Uterus (tissue), 4 donors: ENCODE measurements around the gene TP53I11. TPM values are rescaled to one million over a fixed set of nuclear protein-coding genes. Genes with fewer than 3 reads are reported as not detected.

ENCODE experiments used
- DNase-seq, 2 donors: peaks; one replicate each; pipeline ENCODE4 v3.0.0-alpha.2; 2019 to 2020
- H3K27ac ChIP-seq, 2 donors: fragments of 200-600 bp; sonication (generic); 1 replicate in 1 of 2; 2 replicates in 1 of 2; pipeline ENCODE4 v1.5.1; 2016 to 2018
- H3K27me3 ChIP-seq, 2 donors: fragments of 200-600 bp; sonication (generic); one replicate each; pipeline ENCODE4 v1.5.1; 2018 to 2019; ENCODE audit warnings: control low read depth in 1 of 2
- H3K36me3 ChIP-seq, 2 donors: fragments of 200-600 bp; sonication (generic); one replicate each; pipeline ENCODE4 v1.5.1; 2019; ENCODE audit warnings: control low read depth in 1 of 2
- H3K4me1 ChIP-seq, 2 donors: fragments of 200-600 bp; sonication (generic); one replicate each; pipeline ENCODE4 v1.5.1; 2018 to 2019; ENCODE audit warnings: control low read depth in 1 of 2
- H3K4me3 ChIP-seq, 2 donors: fragments of 200-600 bp; sonication (generic); 1 replicate in 1 of 2; 2 replicates in 1 of 2; pipeline ENCODE4 v1.5.1; 2018 to 2019; ENCODE audit warnings: mild to moderate bottlenecking in 1 of 2
- H3K9me3 ChIP-seq, 2 donors: fragments of 200-600 bp; sonication (generic); one replicate each; pipeline ENCODE4 v1.5.1; 2019; ENCODE audit warnings: control low read depth in 1 of 2
- CTCF ChIP-seq, 4 experiments: fragments of 200-600 bp in 2 of 4; fragments of 450-650 bp in 2 of 4; sonication (generic) in 2 of 4; IDR thresholded peaks; one replicate each; pipeline ENCODE4 v1.5.1; 2016 to 2019; ENCODE audit warnings: antibody characterized with exemption in 4 of 4, mild to moderate bottlenecking in 2 of 4, moderate library complexity in 1 of 4
- POLR2A ChIP-seq, 2 donors: fragments of 450-650 bp; IDR thresholded peaks; one replicate each; pipeline ENCODE4 v1.6.1; 2016; ENCODE audit warnings: antibody characterized with exemption in 2 of 2, mild to moderate bottlenecking in 1 of 2, moderate library complexity in 1 of 2
- intact Hi-C: fragments of 100-400 bp; cut with DNase I; formaldehyde crosslinking; loops from one replicate; pipeline ENCODE4 v1.15.1; 2023; ENCODE audit warnings: low total_unique reads
- total RNA-seq, 4 donors: library from RNA; depleted of rRNA in 3 of 4; stranded (reverse); fragments of >200 nt in 3 of 4; gene quantifications; one replicate each; pipeline versions ENCODE4 v1.1.0 to v1.2.4, GENCODE V29; 2014 to 2023
- donor health status: DM: yes; HTN: yes; CAD: no.

TP53I11 gene
- total RNA-seq, 4 donors from 2014 or later, result 3.8 to 53.9 (median 17.5) TPM

- intact Hi-C loops, result no loop called here
- DNase-seq, result no peak
- no peaks in the 10 kb centered on the region for H3K36me3 ChIP-seq
- H3K4me3 ChIP-seq, result no peak overlapping the region
- H3K9me3 ChIP-seq, result no peaks in the 10 kb centered on the region
- H3K27ac ChIP-seq, result no peak overlapping the region
- no peaks in the 10 kb centered on the region for H3K27me3 ChIP-seq
- TF ChIP-seq CTCF (IDR thresholded peaks at IDR 0.05) (no peak), POLR2A (IDR thresholded peaks at IDR 0.05) (no peak)
- H3K4me1 ChIP-seq, result no peaks in the 10 kb centered on the region
These were observed 13.3 kb upstream of the TP53I11 start for GRCh38 chr11:44963948-44964347.

- Histone ChIP-seq H3K36me3 (no peaks in the 10 kb centered on the region), H3K4me3 (no peak overlapping the region), H3K27ac (no peak overlapping the region), H3K9me3 (no peaks in the 10 kb centered on the region), H3K27me3 (no peaks in the 10 kb centered on the region), H3K4me1 (no peaks in the 10 kb centered on the region)
- DNase-seq, result no peak
- TF ChIP-seq CTCF (IDR thresholded peaks at IDR 0.05), result no peak
- TF ChIP-seq POLR2A (IDR thresholded peaks at IDR 0.05), result no peak
- intact Hi-C loops, result no loop called here
These were observed 12.5 kb upstream of the TP53I11 start for GRCh38 chr11:44963136-44963535.

GRCh38 chr11:44962464-44962863 lies 11.8 kb upstream of the TP53I11 start:
- H3K36me3 ChIP-seq, result no peaks in the 10 kb centered on the region
- no peak for DNase-seq
- no peak for TF ChIP-seq POLR2A (IDR thresholded peaks at IDR 0.05)
- no peak for TF ChIP-seq CTCF (IDR thresholded peaks at IDR 0.05)
- no peak overlapping the region for H3K27ac ChIP-seq
- H3K27me3 ChIP-seq, result no peaks in the 10 kb centered on the region
- H3K4me3 ChIP-seq, result no peak overlapping the region
- no peaks in the 10 kb centered on the region for H3K9me3 ChIP-seq
- no peaks in the 10 kb centered on the region for H3K4me1 ChIP-seq
- intact Hi-C loops, result no loop called here

GRCh38 chr11:44960200-44960845 lies 9.6 kb upstream of the TP53I11 start:
- Histone ChIP-seq H3K36me3 (no peaks in the 10 kb centered on the region), H3K27ac (no peak overlapping the region), H3K9me3 (no peaks in the 10 kb centered on the region), H3K4me1 (peaks cover 0 to 8% of the 10 kb centered on the region in 2 donors), H3K27me3 (no peaks in the 10 kb centered on the region), H3K4me3 (no peak overlapping the region)
- intact Hi-C loops, result no loop called here
- TF ChIP-seq POLR2A (IDR thresholded peaks at IDR 0.05), result no peak
- no peak for TF ChIP-seq CTCF (IDR thresholded peaks at IDR 0.05)
- DNase-seq, result no peak

GRCh38 chr11:44959064-44959463 lies 8.4 kb upstream of the TP53I11 start:
- H3K36me3 ChIP-seq, result no peaks in the 10 kb centered on the region
- no peak for DNase-seq
- no peak overlapping the region for H3K4me3 ChIP-seq
- intact Hi-C loops, result no loop called here
- H3K27ac ChIP-seq, result no peak overlapping the region
- no peaks in the 10 kb centered on the region for H3K9me3 ChIP-seq
- peaks cover 0 to 8% of the 10 kb centered on the region in 2 donors for H3K4me1 ChIP-seq
- H3K27me3 ChIP-seq, result no peaks in the 10 kb centered on the region
- TF ChIP-seq CTCF (IDR thresholded peaks at IDR 0.05) (no peak), POLR2A (IDR thresholded peaks at IDR 0.05) (no peak)
